ENCODE measurements around the gene NFIX. TPM values are rescaled to one million over a fixed set of nuclear protein-coding genes. Genes with fewer than 3 reads are reported as not detected.

Gene NFIX
- total and polyA plus RNA-seq, 4 donors, result 26.0 to 190 (median 89.6) TPM

- no peaks in the 10 kb centered on the region for H3K27me3 ChIP-seq (ENCODE audit: control insufficient read depth in 3 of 3, insufficient read depth in 3 of 3, low read length in 2 of 3)
- TF ChIP-seq CTCF (IDR thresholded peaks at IDR 0.05; ENCODE audit: control extremely low read depth, extremely low read depth), result no peak
- no peak for DNase-seq
- H3K4me3 ChIP-seq, result no peak overlapping the region
- peak overlapping the region in 1 of 2 donors; percentile 52 for H3K27ac ChIP-seq (ENCODE audit: low read depth in 1 of 2, low read length in 1 of 2)
- H3K9me3 ChIP-seq (ENCODE audit: control insufficient read depth in 4 of 4, insufficient read depth in 3 of 4, low read length in 3 of 4), result no peaks in the 10 kb centered on the region
- no peaks in the 10 kb centered on the region for H3K36me3 ChIP-seq (ENCODE audit: control insufficient read depth in 4 of 4, insufficient read depth in 4 of 4, low read length in 4 of 4)
- 71 to 80% methylated on average over 12 of the region's 12 CpGs for WGBS, 2 donors
- H3K9ac ChIP-seq (ENCODE audit: insufficient read depth in 1 of 2, low read length in 2 of 2), result no peak overlapping the region
- H3K4me1 ChIP-seq (ENCODE audit: control insufficient read depth in 5 of 5, insufficient read depth in 5 of 5, low read length in 5 of 5), result peaks cover 15 to 80% (median 39%) of the 10 kb centered on the region in 5 donors
- ATAC-seq (ENCODE audit: insufficient read depth, low FRiP score), result no peak
Measured at GRCh38 chr19:13058951-13059660, 63.8 kb downstream of the NFIX start.

- H3K4me3 ChIP-seq, result no peak overlapping the region
- peaks cover 0 to 2% (median 0%) of the 10 kb centered on the region in 4 donors for H3K36me3 ChIP-seq (ENCODE audit: control insufficient read depth in 4 of 4, insufficient read depth in 4 of 4, low read length in 4 of 4)
- TF ChIP-seq CTCF (IDR thresholded peaks at IDR 0.05; ENCODE audit: control extremely low read depth, extremely low read depth), result no peak
- no peaks in the 10 kb centered on the region for H3K27me3 ChIP-seq (ENCODE audit: control insufficient read depth in 3 of 3, insufficient read depth in 3 of 3, low read length in 2 of 3)
- H3K9ac ChIP-seq (ENCODE audit: insufficient read depth in 1 of 2, low read length in 2 of 2), result no peak overlapping the region
- ATAC-seq (ENCODE audit: insufficient read depth, low FRiP score) (no peak), DNase-seq (peak in 2 of 3 donors; percentile 49 to 62)
- 35 to 38% methylated on average over 19 of the region's 19 CpGs for WGBS, 2 donors
- peaks cover 11 to 72% (median 32%) of the 10 kb centered on the region in 5 donors for H3K4me1 ChIP-seq (ENCODE audit: control insufficient read depth in 5 of 5, insufficient read depth in 5 of 5, low read length in 5 of 5)
- H3K27ac ChIP-seq (ENCODE audit: low read depth in 1 of 2, low read length in 1 of 2), result peak overlapping the region; percentile 41 to 69
- no peaks in the 10 kb centered on the region for H3K9me3 ChIP-seq (ENCODE audit: control insufficient read depth in 4 of 4, insufficient read depth in 3 of 4, low read length in 3 of 4)
Measured at GRCh38 chr19:13060233-13060963, 65.1 kb downstream of the NFIX start.

DNA sequence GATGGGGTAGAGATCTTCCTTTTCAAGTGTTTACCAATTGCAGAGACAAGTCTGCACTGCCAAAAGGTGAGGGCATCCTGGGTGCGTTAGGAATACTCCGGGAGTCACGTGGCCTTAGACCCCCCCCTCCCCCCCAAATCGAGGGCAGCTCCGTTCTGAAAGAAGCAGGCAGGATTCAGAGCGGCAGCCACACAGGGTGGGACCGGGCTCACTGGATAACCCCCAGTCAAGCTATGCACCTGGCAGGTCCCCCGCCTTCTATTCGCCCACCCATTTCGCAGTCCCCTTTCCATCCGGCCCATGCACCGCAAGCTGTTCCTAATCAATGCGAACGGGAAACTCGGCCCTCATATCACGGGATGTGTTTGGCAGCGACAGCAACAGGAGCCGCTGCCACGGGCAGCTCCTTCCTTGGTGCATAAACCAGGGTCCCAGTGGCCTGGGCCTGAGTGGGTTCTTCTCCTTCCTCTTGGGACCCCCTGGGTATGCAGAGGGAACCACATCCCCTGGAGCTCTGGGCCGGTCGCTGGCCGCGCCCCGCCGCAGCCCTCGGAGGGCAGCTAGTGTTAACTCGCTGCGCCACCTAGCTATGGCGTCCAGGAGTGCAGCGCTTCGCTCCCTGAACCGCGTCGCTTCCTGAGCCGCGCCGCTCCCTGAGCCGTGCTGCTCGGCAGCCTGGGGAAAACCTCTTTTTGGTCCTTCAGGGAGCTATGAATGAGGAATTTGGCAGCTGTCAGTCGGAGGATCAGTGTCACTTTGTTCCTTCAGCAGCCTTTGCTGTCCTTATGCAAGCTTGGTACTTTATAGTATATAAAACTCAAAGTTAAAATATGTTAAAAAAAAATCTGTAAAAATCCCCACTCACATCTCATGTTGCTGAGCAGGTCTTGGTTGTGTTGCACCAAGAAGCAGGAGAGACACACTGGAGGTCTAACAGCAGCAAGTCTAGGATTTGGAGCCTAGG, 66.0 kb downstream of the NFIX start:
- ATAC-seq (ENCODE audit: insufficient read depth, low FRiP score), result peak; percentile 89
- peaks cover 0 to 2% (median 1%) of the 10 kb centered on the region in 4 donors for H3K36me3 ChIP-seq (ENCODE audit: control insufficient read depth in 4 of 4, insufficient read depth in 4 of 4, low read length in 4 of 4)
- H3K27ac ChIP-seq (ENCODE audit: low read depth in 1 of 2, low read length in 1 of 2), result peak overlapping the region; percentile 47 to 69
- WGBS, 2 donors, result 1 to 2% methylated on average over 40 of the region's 40 CpGs
- no peaks in the 10 kb centered on the region for H3K27me3 ChIP-seq (ENCODE audit: control insufficient read depth in 3 of 3, insufficient read depth in 3 of 3, low read length in 2 of 3)
- no peaks in the 10 kb centered on the region for H3K9me3 ChIP-seq (ENCODE audit: control insufficient read depth in 4 of 4, insufficient read depth in 3 of 4, low read length in 3 of 4)
- peak; percentile 98 for TF ChIP-seq CTCF (IDR thresholded peaks at IDR 0.05; ENCODE audit: control extremely low read depth, extremely low read depth)
- H3K4me3 ChIP-seq, result no peak overlapping the region
- peaks cover 14 to 64% (median 31%) of the 10 kb centered on the region in 5 donors for H3K4me1 ChIP-seq (ENCODE audit: control insufficient read depth in 5 of 5, insufficient read depth in 5 of 5, low read length in 5 of 5)
- peak; percentile 87 to 91 (median 89) for DNase-seq
- H3K9ac ChIP-seq (ENCODE audit: insufficient read depth in 1 of 2, low read length in 2 of 2), result peak overlapping the region in 1 of 2 donors; percentile 77
